ENCODE data around the gene ATXN1. TPM values are rescaled to one million over a fixed set of nuclear protein-coding genes. Genes with fewer than 3 reads are reported as not detected.

ATXN1 gene
- total and polyA plus RNA-seq, 2 of the 8 experiments (the other 6 are each of a cell fraction or from before 2014, with no cell fraction given) = 1.6 to 4.0 TPM

GRCh38 chr6:16766836-16767745 is 5.8 kb upstream of the ATXN1 start (continued):
- TF ChIP-seq KDM5A (IDR thresholded peaks at IDR 0.05; ENCODE audit: low read length) (no peak), SRF (IDR thresholded peaks at IDR 0.05; ENCODE audit: low read depth, low read length) (no peak), BRCA1 (IDR thresholded peaks at IDR 0.05; ENCODE audit: low read depth, low read length) (no peak), RBBP5 (IDR thresholded peaks at IDR 0.05; ENCODE audit: borderline replicate concordance, low read depth, low read length) (no peak), KDM1A (IDR thresholded peaks at IDR 0.05; ENCODE audit: borderline replicate concordance, low read length) (no peak), CBX8 (IDR thresholded peaks at IDR 0.05; ENCODE audit: borderline replicate concordance, low read depth, low read length) (no peak), USF2 (IDR thresholded peaks at IDR 0.05; ENCODE audit: low read length) (no peak), SP4 (IDR thresholded peaks at IDR 0.05; ENCODE audit: low read length) (no peak), POLR2AphosphoS5 (IDR thresholded peaks at IDR 0.05; ENCODE audit: low read depth, low read length) (no peak), CEBPB (IDR thresholded peaks at IDR 0.05; ENCODE audit: low read depth, low read length) (no peak)
